ENCODE measurements around the gene CTCF.
A peak's percentile ranks its signal among the peaks of the same experiment; 100 is the strongest.

Gene CTCF

GRCh38 chr16:67579686-67580085, 17.4 kb downstream of the CTCF start:
- H2BK120ac ChIP-seq (ENCODE audit: low read depth, low read length), result no peak overlapping the region
- H3K4me2 ChIP-seq (ENCODE audit: low read length), result no peak overlapping the region
- no peak overlapping the region for H4K8ac ChIP-seq (ENCODE audit: low read depth, low read length)
- H3K4me3 ChIP-seq (ENCODE audit: low read length), result no peak overlapping the region
- H2BK15ac ChIP-seq (replicated peaks; ENCODE audit: low read depth), result no peak overlapping the region
- H2BK5ac ChIP-seq (ENCODE audit: low read length), result no peak overlapping the region
- H3K79me1 ChIP-seq (ENCODE audit: low read length), result peaks cover 7% of the 10 kb centered on the region
- no peak overlapping the region for H3K18ac ChIP-seq (ENCODE audit: low read length)
- no peak overlapping the region for H3K27ac ChIP-seq (ENCODE audit: low read depth, low read length)
- no peak overlapping the region for H3K9ac ChIP-seq (ENCODE audit: low read length)
- H3K56ac ChIP-seq (ENCODE audit: low read length), result no peak overlapping the region
- no peaks in the 10 kb centered on the region for H3K27me3 ChIP-seq (ENCODE audit: insufficient read depth, low read length, poor library complexity)
- H4K5ac ChIP-seq (ENCODE audit: low read length), result no peak overlapping the region
- no peak for DNase-seq
- H3K79me2 ChIP-seq (ENCODE audit: control insufficient read depth, insufficient read depth, low read length), result peaks cover 21% of the 10 kb centered on the region
- H3K4ac ChIP-seq (ENCODE audit: low read depth, low read length), result no peak overlapping the region
- H3K4me1 ChIP-seq (ENCODE audit: control insufficient read depth, low read depth, low read length), result no peaks in the 10 kb centered on the region
- H2AK5ac ChIP-seq (ENCODE audit: low read length), result no peak overlapping the region
- no peaks in the 10 kb centered on the region for H3K36me3 ChIP-seq (ENCODE audit: control insufficient read depth, insufficient read depth, low read length)
- H3K23ac ChIP-seq (ENCODE audit: low read length), result no peak overlapping the region
- no CpG with 5 or more reads among the region's 4 CpGs for WGBS (ENCODE audit: extremely low coverage, insufficient coverage, low lambda C conversion rate)

- Histone ChIP-seq H3K27ac (ENCODE audit: low read depth, low read length) (no peak overlapping the region), H2BK5ac (ENCODE audit: low read length) (no peak overlapping the region), H4K5ac (ENCODE audit: low read length) (no peak overlapping the region), H3K79me1 (ENCODE audit: low read length) (peaks cover 7% of the 10 kb centered on the region), H3K4me3 (ENCODE audit: low read length) (no peak overlapping the region), H4K8ac (ENCODE audit: low read depth, low read length) (no peak overlapping the region), H2AK5ac (ENCODE audit: low read length) (no peak overlapping the region), H3K4me2 (ENCODE audit: low read length) (no peak overlapping the region), H3K27me3 (ENCODE audit: insufficient read depth, low read length, poor library complexity) (no peaks in the 10 kb centered on the region), H2BK120ac (ENCODE audit: low read depth, low read length) (no peak overlapping the region), H3K79me2 (ENCODE audit: control insufficient read depth, insufficient read depth, low read length) (peaks cover 21% of the 10 kb centered on the region), H3K36me3 (ENCODE audit: control insufficient read depth, insufficient read depth, low read length) (no peaks in the 10 kb centered on the region), H3K4ac (ENCODE audit: low read depth, low read length) (no peak overlapping the region), H3K56ac (ENCODE audit: low read length) (no peak overlapping the region), H3K9ac (ENCODE audit: low read length) (no peak overlapping the region), H3K4me1 (ENCODE audit: control insufficient read depth, low read depth, low read length) (no peaks in the 10 kb centered on the region), H3K23ac (ENCODE audit: low read length) (no peak overlapping the region), H3K18ac (ENCODE audit: low read length) (no peak overlapping the region), H2BK15ac (replicated peaks; ENCODE audit: low read depth) (no peak overlapping the region)
- no CpG with 5 or more reads among the region's 4 CpGs for WGBS (ENCODE audit: extremely low coverage, insufficient coverage, low lambda C conversion rate)
- DNase-seq, result no peak
Measured at GRCh38 chr16:67580202-67580601, 17.9 kb downstream of the CTCF start.

- no peak overlapping the region for H3K4me3 ChIP-seq (ENCODE audit: low read length)
- H2BK15ac ChIP-seq (replicated peaks; ENCODE audit: low read depth), result no peak overlapping the region
- no peak overlapping the region for H4K8ac ChIP-seq (ENCODE audit: low read depth, low read length)
- H3K27ac ChIP-seq (ENCODE audit: low read depth, low read length), result no peak overlapping the region
- H4K5ac ChIP-seq (ENCODE audit: low read length), result no peak overlapping the region
- DNase-seq, result no peak
- H3K4me2 ChIP-seq (ENCODE audit: low read length), result no peak overlapping the region
- H3K4ac ChIP-seq (ENCODE audit: low read depth, low read length), result no peak overlapping the region
- H2AK5ac ChIP-seq (ENCODE audit: low read length), result no peak overlapping the region
- H3K79me1 ChIP-seq (ENCODE audit: low read length), result peaks cover 17% of the 10 kb centered on the region
- no peak overlapping the region for H3K56ac ChIP-seq (ENCODE audit: low read length)
- H3K4me1 ChIP-seq (ENCODE audit: control insufficient read depth, low read depth, low read length), result peaks cover 1% of the 10 kb centered on the region
- no peak overlapping the region for H3K23ac ChIP-seq (ENCODE audit: low read length)
- H3K9ac ChIP-seq (ENCODE audit: low read length), result no peak overlapping the region
- H3K27me3 ChIP-seq (ENCODE audit: insufficient read depth, low read length, poor library complexity), result no peaks in the 10 kb centered on the region
- no peak overlapping the region for H3K18ac ChIP-seq (ENCODE audit: low read length)
- no peak overlapping the region for H2BK5ac ChIP-seq (ENCODE audit: low read length)
- H2BK120ac ChIP-seq (ENCODE audit: low read depth, low read length), result no peak overlapping the region
- peaks cover 37% of the 10 kb centered on the region for H3K79me2 ChIP-seq (ENCODE audit: control insufficient read depth, insufficient read depth, low read length)
- peaks cover 1% of the 10 kb centered on the region for H3K36me3 ChIP-seq (ENCODE audit: control insufficient read depth, insufficient read depth, low read length)
- no CpG with 5 or more reads among the region's 4 CpGs for WGBS (ENCODE audit: extremely low coverage, insufficient coverage, low lambda C conversion rate)
Measured at GRCh38 chr16:67593288-67593687, 31.0 kb downstream of the CTCF start.

- Histone ChIP-seq H3K23ac (ENCODE audit: low read length) (no peak overlapping the region), H3K18ac (ENCODE audit: low read length) (no peak overlapping the region), H3K79me1 (ENCODE audit: low read length) (peaks cover 18% of the 10 kb centered on the region), H2BK15ac (replicated peaks; ENCODE audit: low read depth) (no peak overlapping the region), H3K36me3 (ENCODE audit: control insufficient read depth, insufficient read depth, low read length) (no peaks in the 10 kb centered on the region), H3K79me2 (ENCODE audit: control insufficient read depth, insufficient read depth, low read length) (peaks cover 38% of the 10 kb centered on the region), H4K8ac (ENCODE audit: low read depth, low read length) (no peak overlapping the region), H4K5ac (ENCODE audit: low read length) (no peak overlapping the region), H3K4me2 (ENCODE audit: low read length) (no peak overlapping the region), H3K4me3 (ENCODE audit: low read length) (no peak overlapping the region), H2BK5ac (ENCODE audit: low read length) (no peak overlapping the region), H2BK120ac (ENCODE audit: low read depth, low read length) (no peak overlapping the region), H2AK5ac (ENCODE audit: low read length) (no peak overlapping the region), H3K9ac (ENCODE audit: low read length) (no peak overlapping the region), H3K27me3 (ENCODE audit: insufficient read depth, low read length, poor library complexity) (no peaks in the 10 kb centered on the region), H3K4ac (ENCODE audit: low read depth, low read length) (no peak overlapping the region), H3K4me1 (ENCODE audit: control insufficient read depth, low read depth, low read length) (peaks cover 1% of the 10 kb centered on the region), H3K56ac (ENCODE audit: low read length) (no peak overlapping the region), H3K27ac (ENCODE audit: low read depth, low read length) (no peak overlapping the region)
- DNase-seq, result no peak
Measured at GRCh38 chr16:67593701-67594100, 31.4 kb downstream of the CTCF start.

- H2BK5ac ChIP-seq (ENCODE audit: low read length), result no peak overlapping the region
- no peak overlapping the region for H4K5ac ChIP-seq (ENCODE audit: low read length)
- no peak overlapping the region for H3K27ac ChIP-seq (ENCODE audit: low read depth, low read length)
- no peak overlapping the region for H2BK120ac ChIP-seq (ENCODE audit: low read depth, low read length)
- WGBS (ENCODE audit: extremely low coverage, insufficient coverage, low lambda C conversion rate), result no CpG with 5 or more reads among the region's 5 CpGs
- DNase-seq, result no peak
- peaks cover 18% of the 10 kb centered on the region for H3K79me1 ChIP-seq (ENCODE audit: low read length)
- no peak overlapping the region for H3K4me2 ChIP-seq (ENCODE audit: low read length)
- H3K27me3 ChIP-seq (ENCODE audit: insufficient read depth, low read length, poor library complexity), result no peaks in the 10 kb centered on the region
- no peak overlapping the region for H2BK15ac ChIP-seq (replicated peaks; ENCODE audit: low read depth)
- H3K9ac ChIP-seq (ENCODE audit: low read length), result no peak overlapping the region
- H2AK5ac ChIP-seq (ENCODE audit: low read length), result no peak overlapping the region
- H3K23ac ChIP-seq (ENCODE audit: low read length), result no peak overlapping the region
- no peak overlapping the region for H3K4ac ChIP-seq (ENCODE audit: low read depth, low read length)
- H4K8ac ChIP-seq (ENCODE audit: low read depth, low read length), result no peak overlapping the region
- no peak overlapping the region for H3K56ac ChIP-seq (ENCODE audit: low read length)
- H3K4me1 ChIP-seq (ENCODE audit: control insufficient read depth, low read depth, low read length), result peaks cover 1% of the 10 kb centered on the region
- no peak overlapping the region for H3K18ac ChIP-seq (ENCODE audit: low read length)
- no peak overlapping the region for H3K4me3 ChIP-seq (ENCODE audit: low read length)
- H3K79me2 ChIP-seq (ENCODE audit: control insufficient read depth, insufficient read depth, low read length), result peaks cover 40% of the 10 kb centered on the region
- no peaks in the 10 kb centered on the region for H3K36me3 ChIP-seq (ENCODE audit: control insufficient read depth, insufficient read depth, low read length)
Measured at GRCh38 chr16:67594256-67594915, 32.1 kb downstream of the CTCF start.

DNA sequence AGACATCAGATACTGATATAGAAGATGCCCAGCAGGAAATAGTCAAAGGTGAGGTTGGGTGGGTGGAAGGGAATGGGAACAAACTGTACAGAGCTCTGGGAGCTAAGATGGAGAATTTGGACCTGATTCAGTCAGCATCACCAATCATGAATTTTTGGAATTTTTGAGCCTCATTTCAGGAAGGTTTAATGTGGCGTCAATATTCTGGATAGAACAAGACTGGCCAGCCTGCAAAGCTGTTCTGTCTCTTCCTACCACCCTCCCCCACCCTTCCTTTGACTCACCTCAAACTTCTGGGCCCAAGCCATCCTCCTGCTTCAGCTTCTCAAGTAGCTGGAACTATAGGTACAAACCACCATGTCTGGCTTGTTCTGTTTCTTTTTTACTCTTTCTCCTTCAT, 32.6 kb downstream of the CTCF start:
- Histone ChIP-seq H3K23ac (ENCODE audit: low read length) (no peak overlapping the region), H3K79me2 (ENCODE audit: control insufficient read depth, insufficient read depth, low read length) (peaks cover 44% of the 10 kb centered on the region), H3K4ac (ENCODE audit: low read depth, low read length) (no peak overlapping the region), H2BK15ac (replicated peaks; ENCODE audit: low read depth) (no peak overlapping the region), H3K27me3 (ENCODE audit: insufficient read depth, low read length, poor library complexity) (no peaks in the 10 kb centered on the region), H3K36me3 (ENCODE audit: control insufficient read depth, insufficient read depth, low read length) (no peaks in the 10 kb centered on the region), H3K9ac (ENCODE audit: low read length) (no peak overlapping the region), H3K4me1 (ENCODE audit: control insufficient read depth, low read depth, low read length) (peaks cover 1% of the 10 kb centered on the region), H4K8ac (ENCODE audit: low read depth, low read length) (no peak overlapping the region), H3K56ac (ENCODE audit: low read length) (no peak overlapping the region), H2BK120ac (ENCODE audit: low read depth, low read length) (no peak overlapping the region), H4K5ac (ENCODE audit: low read length) (no peak overlapping the region), H2AK5ac (ENCODE audit: low read length) (no peak overlapping the region), H3K4me3 (ENCODE audit: low read length) (no peak overlapping the region), H3K79me1 (ENCODE audit: low read length) (peaks cover 20% of the 10 kb centered on the region), H3K18ac (ENCODE audit: low read length) (no peak overlapping the region), H2BK5ac (ENCODE audit: low read length) (no peak overlapping the region), H3K27ac (ENCODE audit: low read depth, low read length) (no peak overlapping the region), H3K4me2 (ENCODE audit: low read length) (no peak overlapping the region)
- DNase-seq, result peak; percentile 22
- no CpG with 5 or more reads among the region's 1 CpG for WGBS (ENCODE audit: extremely low coverage, insufficient coverage, low lambda C conversion rate)

Measured in mesendoderm (in vitro differentiated cells).